ENCODE measurements around the gene ANKRD6.

The ANKRD6 gene

DNA sequence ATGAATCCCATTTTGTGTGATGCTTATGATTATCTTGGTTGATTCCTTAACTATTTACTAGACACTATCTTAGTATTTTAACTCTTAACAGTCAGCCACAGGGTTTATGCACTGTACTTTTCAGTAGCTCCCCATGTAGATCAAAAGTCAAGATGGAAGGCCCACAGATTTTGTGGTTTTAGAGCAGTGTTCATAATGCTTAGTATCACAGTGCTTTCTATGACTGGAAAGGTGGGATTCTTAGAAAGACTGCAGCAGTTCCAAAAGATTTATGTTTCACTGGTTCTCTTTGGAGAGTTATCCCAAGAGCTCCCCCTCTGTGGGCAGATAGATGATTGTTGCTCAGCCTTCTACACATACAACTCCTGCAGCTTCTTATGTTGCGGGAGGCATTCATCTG lies 34.5 kb downstream of the ANKRD6 start:
- DNase-seq (ENCODE audit: low spot score): no peak
- FAIRE-seq: no peak

DNA sequence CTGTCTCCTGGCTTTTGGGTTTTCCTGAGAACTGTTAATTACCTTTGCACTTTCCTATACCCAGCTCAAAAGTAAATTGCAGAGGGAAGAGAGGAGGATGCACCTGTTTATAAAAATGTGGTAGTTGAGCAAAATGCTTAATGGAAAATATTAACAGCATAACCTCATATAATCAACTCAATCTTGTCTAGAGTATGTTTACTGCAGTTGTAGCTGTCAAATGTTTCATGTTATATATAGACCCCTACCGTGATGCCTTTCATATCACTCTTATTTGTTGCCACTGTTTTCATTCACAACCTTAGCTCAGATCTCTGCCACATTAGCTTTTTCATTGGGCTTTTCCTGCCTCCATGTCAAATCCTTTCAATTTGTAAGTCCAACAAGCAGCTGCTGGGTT lies 36.0 kb downstream of the ANKRD6 start:
- DNase-seq (ENCODE audit: low spot score) (no peak), FAIRE-seq (no peak)

DNA sequence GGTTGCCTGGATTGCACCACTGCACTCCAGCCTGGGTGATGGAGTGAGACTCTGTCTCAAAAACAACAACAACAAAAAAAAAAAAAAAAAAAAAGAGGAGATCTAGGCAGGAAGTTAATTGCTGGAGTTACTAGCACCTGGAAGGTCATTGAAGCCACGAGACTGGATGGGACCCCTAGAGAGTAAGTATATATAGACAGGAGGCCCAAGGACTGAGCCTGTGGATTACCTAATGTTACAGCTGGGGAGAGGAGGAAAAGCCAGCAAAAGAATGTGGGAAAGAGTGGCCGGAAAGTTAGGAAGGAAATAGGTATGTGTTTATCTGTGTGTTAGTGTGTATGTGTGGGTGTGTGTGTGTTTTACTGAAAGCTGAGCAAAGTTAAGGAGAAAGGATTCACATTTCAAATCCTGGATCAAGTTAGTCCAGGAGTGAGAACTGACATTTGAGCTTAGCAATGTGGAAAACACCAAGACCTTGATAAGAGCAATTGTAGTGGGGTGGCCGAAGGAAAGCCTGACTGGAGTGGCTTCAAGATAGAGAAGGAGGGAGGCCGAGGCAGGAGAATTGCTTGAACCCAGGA lies 38.4 kb downstream of the ANKRD6 start:
- FAIRE-seq: no peak
- DNase-seq (ENCODE audit: low spot score): no peak

DNA sequence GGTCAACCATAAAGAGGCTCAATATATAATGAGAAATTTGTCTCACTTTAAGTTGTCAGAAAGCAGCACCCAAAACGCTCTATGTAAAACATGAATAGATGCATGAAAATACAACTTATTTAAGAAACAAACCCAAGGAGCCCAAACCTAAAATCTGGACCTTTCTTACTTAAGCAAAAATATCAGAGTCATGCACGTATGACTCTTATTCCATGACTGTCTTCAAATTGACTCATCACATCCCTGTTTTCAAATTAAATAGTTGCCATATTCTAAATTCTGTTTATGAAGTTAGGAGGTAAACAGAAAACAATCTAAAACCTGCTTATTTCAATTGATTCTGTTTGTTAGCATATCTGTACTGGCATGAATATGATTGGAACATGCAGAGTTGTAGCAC lies 42.1 kb downstream of the ANKRD6 start:
- DNase-seq (ENCODE audit: low spot score) (no peak), FAIRE-seq (no peak)

DNA sequence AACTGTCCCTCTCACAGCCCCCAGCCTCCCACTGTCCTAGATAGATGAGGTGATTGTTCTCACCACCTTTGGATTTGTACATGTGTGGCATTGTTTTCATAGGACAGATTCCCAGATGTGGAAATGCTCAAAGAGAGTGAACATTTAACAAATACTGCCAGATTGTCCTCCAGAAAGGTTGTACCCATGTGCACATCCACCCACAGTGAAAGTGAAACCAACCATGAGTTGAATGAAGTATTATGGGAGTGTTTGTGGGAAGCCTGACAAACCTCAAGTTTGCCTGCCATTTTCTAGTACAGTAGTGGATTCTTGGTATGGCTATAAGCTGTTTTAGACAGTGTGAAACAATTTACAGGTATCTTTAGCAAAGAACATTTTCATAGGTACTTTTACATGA lies 42.7 kb downstream of the ANKRD6 start:
- FAIRE-seq: no peak
- no peak for DNase-seq (ENCODE audit: low spot score)

DNA sequence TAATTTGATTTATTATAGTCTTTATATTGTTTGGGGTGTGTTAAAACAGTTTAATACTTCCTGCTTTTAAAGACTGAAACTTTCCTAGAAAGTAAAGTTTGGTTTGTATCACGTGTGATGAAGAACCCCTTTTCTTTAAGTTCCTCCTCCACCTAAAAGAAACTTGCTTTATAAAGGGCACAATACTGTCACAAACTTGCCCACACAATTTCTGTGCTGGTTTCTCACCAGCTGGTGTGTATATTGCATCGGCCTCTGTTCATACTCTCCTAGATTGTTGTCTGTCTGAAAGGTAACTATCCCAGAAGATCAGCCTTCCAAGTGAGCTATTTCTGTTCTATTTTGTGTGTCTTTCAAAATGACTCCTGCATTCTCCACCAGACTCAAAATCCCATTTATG lies 46.9 kb downstream of the ANKRD6 start:
- FAIRE-seq: no peak

DNA sequence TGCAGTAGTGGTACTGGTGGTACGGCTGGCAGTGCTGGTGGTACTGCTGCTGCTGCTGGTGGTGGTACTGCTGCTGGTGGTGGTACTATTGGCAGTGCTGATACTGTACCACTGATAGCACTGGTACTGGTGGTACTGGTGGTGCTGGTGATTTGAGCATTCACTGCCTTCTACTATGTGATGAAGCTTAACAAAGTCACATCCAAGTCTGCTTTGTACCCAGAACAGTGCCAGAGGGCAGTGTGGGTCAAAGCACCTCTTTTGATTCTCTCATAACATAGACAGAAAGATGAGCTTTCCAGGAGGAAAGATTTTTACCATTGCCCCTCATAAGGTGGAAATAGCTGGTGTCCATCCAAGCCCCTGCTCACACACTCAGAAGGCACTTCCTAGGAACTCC lies 48.7 kb downstream of the ANKRD6 start:
- DNase-seq (ENCODE audit: low spot score) (no peak), FAIRE-seq (no peak)

More for the DNA sequence above, 46.9 kb downstream of the ANKRD6 start:
- DNase-seq (ENCODE audit: low spot score): no peak

DNA sequence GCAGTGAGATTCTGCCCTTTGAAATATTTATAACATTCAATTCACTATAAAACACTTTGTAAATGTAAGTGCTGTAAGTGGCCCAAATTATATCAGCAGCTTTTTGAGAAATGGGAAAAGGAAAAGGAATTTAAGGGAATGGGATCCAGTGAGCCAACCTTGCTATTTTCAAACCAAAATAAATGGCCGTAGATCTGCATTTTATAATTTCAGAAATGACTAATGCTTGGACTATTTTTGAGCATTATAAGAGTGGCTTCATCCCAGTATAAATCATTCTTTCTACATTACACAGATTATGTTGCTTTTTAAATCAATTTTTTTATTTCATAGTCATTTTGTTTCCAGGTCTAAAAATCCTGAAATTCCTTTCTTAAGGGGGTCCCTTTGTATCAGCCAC lies 49.2 kb downstream of the ANKRD6 start:
- DNase-seq (ENCODE audit: low spot score) (no peak), FAIRE-seq (no peak)

DNA sequence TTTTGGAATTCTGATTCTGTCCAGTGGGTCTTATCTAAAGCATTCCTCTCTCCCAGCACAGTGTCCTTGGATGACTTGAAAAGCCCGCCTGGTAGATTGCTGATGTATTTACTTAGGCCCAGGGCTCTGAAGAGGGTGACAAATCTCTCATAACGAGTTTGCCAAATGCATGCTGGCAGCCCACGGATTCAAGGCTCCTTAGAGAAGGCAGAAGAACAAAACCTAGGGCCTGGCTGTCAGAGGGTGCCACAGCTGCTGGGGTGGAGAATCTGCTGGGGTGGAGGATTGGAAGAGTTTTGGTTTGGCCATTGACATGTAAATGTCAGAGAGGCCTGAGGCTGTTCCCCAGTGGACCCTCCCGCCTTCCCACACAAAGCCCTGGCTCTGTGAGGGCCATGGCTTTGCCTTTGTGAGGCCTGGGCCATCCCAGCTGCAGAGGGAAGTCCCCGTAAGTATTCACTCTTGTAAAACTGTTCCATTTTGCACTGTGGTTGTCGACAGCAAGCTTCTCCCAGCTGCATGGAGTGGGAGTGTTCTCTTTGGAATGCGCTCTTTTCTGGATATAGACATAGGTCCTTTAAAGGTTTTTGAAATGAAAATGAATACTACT lies 50.3 kb downstream of the ANKRD6 start:
- DNase-seq (ENCODE audit: low spot score) (no peak), FAIRE-seq (no peak)

DNA sequence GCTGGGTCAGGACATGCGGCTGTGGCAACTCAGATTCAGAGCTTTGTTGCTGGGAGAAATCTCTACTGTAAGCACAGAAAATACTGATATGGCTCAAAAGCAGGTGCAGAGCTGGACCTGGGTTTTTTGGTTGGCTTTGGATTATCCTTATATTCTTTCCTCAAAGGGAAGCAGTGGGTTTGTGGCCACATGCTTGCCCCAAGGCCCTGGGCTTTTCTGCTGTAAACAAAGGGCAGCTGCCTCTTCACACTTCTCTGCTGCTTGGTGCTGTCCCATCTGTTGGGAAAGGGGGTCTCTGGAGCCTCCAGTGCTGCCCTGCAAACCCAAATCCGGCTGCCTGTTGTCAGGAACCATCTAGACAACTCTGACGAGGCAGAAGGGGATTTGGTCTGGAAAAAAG lies 52.4 kb downstream of the ANKRD6 start:
- FAIRE-seq (no peak), DNase-seq (ENCODE audit: low spot score) (no peak)

DNA sequence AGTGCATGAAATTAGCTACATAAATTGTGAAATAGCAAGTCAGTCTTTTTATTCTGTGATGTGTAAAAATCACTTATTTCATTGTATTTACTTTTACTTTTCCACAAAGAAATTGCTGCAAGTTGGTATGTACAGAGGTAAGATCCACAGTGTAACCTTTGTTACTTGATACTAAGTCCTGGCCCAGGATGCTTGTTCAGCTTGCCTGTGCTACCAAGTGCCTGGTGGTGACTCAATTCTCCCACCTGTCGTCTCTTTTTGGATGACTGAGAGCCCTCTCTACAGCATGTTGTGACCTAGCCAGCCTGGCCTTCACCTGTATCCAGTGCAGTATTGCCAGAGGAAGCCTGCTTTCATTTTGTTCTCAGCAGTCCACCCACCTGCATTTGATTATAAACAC lies 54.9 kb downstream of the ANKRD6 start:
- DNase-seq (ENCODE audit: low spot score) (no peak), FAIRE-seq (no peak)

DNA sequence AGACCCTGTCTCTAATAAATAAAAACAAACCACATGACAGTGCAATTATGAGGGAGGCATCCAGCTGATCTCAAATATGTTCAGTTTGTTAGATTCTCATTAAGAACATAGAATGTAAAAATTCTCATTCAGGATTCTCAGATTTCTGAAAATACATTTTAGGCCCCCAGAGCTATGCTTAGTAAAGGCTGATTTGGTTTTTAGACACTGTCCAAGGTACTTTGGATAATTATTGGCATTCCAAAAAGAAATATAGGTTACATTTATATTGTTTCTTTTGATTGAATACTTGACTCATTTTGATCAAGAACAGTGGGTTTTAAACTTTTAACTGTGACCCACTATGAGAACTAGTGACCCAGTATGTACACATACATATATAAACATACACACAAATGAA lies 55.5 kb downstream of the ANKRD6 start:
- DNase-seq (ENCODE audit: low spot score) (no peak), FAIRE-seq (no peak)

DNA sequence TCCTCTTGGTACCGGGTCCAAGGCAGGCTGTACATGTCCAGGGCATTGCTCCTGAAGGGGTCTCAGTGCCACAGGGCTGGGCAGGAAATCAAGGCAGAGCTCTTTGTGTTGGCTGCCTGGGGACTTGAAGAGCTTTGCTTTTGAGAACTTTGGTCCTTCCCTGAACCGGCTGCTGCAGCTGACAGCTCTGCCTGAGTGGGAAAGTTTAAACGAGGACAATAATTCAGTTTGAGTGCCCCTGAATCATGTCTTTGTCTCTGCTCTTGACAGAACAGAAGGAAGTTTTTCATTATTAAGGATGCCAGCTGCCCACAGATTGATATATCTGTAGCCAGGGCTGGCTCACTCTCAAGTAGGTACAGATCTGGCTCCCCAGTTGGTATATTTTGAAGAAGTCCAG lies 56.1 kb downstream of the ANKRD6 start:
- DNase-seq (ENCODE audit: low spot score) (no peak), FAIRE-seq (no peak)

DNA sequence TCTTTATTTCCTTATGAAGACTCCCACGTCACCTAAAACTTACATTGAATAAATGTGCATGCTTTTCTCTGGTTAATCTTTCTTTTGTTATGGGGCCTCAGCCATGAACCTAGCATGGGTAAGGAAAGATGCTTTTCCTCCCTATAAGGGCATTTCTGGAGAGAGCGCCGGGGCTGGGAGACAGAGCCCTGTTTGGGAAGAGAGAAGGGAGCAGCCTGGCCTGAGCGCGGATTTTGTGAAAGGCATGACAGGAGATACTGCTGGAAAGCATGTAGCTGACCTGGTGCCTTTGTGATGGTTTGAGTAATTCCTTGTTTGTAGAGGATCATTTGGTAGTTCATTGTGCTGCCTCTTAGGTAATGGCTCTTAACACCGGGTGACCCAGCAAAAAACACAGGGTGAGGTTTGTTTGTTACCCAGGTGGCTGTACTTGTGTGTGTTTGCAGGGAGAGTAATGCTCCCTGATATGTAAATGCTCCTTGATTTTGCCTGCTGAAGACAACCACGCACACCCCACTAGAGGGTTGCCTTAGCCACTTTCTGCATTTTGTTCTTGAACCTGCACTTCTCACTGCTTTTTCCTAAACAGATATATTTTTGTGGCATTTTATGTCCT lies 59.2 kb downstream of the ANKRD6 start:
- DNase-seq (ENCODE audit: low spot score) (no peak), FAIRE-seq (no peak)

DNA sequence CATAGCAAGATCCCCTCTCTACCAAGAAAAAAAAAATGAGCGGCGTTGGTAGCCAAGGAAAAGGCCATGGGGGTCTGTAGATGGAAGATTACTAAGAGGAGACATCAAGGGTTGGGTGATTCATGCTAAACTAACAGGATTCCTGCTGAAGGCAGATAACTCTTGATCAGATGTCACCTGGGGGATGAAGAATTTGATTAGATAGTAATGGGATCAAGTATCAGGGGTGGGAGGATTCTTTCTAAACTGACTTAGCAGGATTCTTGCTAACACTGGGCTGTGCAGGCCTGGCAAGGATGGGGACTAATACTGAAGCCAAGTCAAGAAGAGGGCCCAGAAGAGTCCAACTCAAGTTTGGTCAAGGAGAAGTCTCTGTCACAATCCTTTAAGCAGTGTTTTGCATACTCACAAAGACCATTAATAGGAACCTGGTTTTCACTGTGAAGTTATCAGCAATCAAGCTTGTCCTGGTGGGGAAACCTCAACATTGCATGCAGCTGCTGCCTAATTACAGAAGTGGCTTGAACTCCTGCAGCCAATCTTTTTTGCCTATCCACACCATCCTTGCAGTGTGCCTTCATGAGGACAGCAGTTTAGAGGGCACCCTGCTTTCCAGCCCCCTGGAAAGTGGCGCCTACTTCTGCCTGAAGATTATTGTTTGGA lies 61.3 kb downstream of the ANKRD6 start:
- DNase-seq (ENCODE audit: low spot score) (no peak), FAIRE-seq (no peak)

DNA sequence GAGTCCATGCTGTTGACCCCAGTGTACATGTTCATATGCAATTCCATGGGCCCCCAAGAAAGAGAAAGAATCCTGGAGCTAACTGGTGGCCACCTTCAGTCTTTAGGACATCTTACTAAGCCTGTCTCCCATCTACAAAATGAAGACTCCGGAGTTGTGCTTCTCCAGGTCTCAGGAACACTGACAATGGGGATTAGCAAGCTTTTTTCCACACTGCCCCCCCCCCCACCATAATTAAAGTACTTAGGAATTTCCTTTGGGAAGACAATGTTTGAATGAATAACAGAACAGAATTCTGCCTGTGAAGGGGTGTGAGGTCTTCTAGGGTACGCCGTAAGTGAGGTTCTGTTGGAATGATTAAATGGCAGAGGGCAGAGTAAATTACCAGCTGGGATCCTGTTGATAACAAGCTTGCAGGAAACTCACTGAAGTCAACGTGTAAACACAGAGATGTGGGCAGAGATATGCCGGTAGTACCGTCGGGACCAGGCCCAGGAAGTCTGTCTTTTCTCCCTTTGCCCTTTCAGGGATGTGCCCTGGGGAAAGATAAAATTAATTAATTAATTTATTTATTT lies 63.1 kb downstream of the ANKRD6 start:
- FAIRE-seq: no peak
- no peak for DNase-seq (ENCODE audit: low spot score)

DNA sequence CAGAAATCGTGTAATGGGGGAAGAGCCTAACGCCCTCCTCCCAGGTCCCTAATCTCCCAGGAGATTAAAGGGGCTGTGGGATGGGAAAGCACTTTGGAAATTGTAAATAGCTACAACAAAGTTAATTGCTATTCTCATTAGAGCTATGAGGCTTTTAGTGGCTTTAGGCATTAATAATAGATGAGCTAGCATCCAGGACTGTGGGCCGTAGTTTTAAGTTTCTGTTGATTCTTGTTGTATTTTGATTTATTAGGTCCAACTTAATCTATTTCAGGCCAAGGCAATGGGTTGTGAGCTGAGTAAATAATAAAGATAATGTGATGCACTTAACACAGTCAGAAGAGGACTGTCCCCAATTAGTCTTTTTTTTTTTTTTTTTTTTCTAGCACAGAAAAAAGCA lies 67.7 kb downstream of the ANKRD6 start:
- DNase-seq (ENCODE audit: low spot score): no peak
- no peak for FAIRE-seq

DNA sequence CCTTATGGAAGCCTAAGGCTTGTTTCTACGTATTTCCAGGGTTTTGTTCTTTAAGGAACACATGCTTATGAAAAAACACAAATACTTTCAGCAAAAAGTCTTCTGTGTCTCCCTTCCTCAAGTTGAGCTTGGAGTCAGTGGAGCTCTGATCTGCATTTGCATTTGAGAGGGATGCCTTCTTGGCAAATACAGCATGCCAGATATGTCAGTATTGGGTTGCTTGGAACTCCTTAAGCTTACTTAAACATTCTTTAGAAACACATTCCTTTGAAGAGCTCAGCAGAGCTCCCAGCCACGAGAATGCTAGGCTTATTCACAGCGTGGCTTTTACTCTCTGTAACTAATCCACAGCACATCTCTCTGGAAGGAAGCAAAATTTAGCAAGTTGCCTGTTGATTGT lies 68.3 kb downstream of the ANKRD6 start:
- DNase-seq (ENCODE audit: low spot score) (no peak), FAIRE-seq (no peak)

DNA sequence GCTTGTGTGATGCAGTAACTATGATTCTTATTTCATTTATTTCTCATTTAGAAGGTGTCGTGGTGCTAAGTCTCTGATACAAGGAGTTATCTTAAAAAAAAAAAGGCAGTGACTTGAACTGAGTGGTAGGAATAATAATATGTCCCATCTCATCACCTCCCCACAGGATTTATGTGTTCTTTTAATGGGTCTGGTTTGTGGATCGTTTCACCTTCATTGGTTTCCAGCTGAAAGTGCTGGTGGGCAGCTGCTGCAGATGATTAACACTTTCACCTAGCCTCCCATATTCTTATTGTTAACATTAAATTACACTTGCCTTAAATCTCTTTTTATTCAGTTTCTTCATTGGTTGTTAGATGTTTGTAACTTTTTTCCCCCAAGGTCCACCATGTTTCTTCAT lies 68.8 kb downstream of the ANKRD6 start:
- FAIRE-seq (no peak), DNase-seq (ENCODE audit: low spot score) (no peak)

DNA sequence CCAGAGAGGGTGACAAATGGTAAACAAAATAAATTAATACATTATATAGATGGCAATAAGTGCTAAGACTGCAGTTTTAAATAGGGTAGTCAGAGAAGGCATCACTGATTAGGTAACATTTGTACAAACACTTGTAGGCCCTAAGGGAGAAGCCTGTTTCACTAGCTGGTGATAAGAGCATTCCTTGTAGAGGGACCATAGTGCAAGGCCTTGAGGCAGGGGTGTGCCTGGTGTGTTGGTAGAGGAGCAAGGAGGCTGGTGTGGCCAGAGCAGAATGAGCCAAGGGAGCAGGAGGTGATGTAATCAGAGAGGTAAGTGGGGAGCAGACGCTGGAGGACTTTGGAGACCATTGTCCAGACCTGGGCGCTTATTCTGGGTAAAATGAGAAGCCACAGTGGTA lies 70.7 kb downstream of the ANKRD6 start:
- DNase-seq (ENCODE audit: low spot score): no peak
- FAIRE-seq: no peak

DNA sequence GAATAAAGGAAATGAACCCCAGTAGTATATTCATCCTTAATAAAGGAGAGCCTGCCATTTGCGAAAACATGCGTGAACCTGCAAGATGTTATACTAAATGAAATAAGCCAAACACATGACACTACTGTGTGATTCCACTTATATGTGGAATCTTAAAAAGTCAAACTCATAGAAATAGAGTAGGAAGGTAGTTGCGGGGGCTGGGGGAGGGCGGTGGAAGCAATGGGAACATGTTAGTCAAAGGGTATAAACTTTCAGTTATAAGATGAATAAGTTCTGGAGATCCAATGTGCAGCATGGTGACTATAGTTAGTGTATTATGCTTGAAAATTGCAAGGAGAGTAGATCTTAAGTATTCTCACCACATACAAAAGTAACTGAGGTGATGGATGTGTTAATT lies 72.9 kb downstream of the ANKRD6 start:
- DNase-seq (ENCODE audit: low spot score) (no peak), FAIRE-seq (no peak)
